Lung microvascular endothelial cell (primary cell): ENCODE results near the gene RGS14. TPM values are rescaled to one million over a fixed set of nuclear protein-coding genes. Genes with fewer than 3 reads are reported as not detected.
"Not testable (repeated sequence)": the region's sequence is repeated elsewhere in the genome, so short reads cannot be mapped to it uniquely, and the experiment has no call there.

Experiments
- DNase-seq, 2 donors: peaks; one replicate each; pipeline versions ENCODE4 v3.0.0 to v3.0.0-alpha.2; 2010; ENCODE audit warnings: low read depth in 2 of 2
- total RNA-seq: library from RNA; depleted of rRNA; stranded (reverse); fragments of >200 nt; gene quantifications from 2 replicates; pipeline ENCODE4 v1.2.1, GENCODE V29; 2014

The RGS14 gene
- total RNA-seq, 1 donor from 2014 or later, result 2.8 TPM

GRCh38 chr5:177364159-177364962, 6.6 kb downstream of the RGS14 start:
- DNase-seq, result no peak

GRCh38 chr5:177365845-177366527, 8.3 kb downstream of the RGS14 start:
- no peak for DNase-seq

- DNase-seq, result peak; percentile 72 to 78
These were observed 9.0 kb downstream of the RGS14 start for GRCh38 chr5:177366528-177367322.

GRCh38 chr5:177367323-177367848, 9.7 kb downstream of the RGS14 start:
- DNase-seq, result no peak

- no peak for DNase-seq
These were observed 10.5 kb downstream of the RGS14 start for GRCh38 chr5:177367981-177368868.

GRCh38 chr5:177368869-177369644, 11.3 kb downstream of the RGS14 start:
- peak in 1 of 2 donors; percentile 33 for DNase-seq

- DNase-seq, result no peak
These were observed 12.1 kb downstream of the RGS14 start for GRCh38 chr5:177369645-177370440.

- peak; percentile 90 to 91 for DNase-seq
These were observed 12.9 kb downstream of the RGS14 start for GRCh38 chr5:177370488-177371119.

- DNase-seq, result no peak
These were observed 13.7 kb downstream of the RGS14 start for GRCh38 chr5:177371120-177372033.

- DNase-seq, result peak in 1 of 2 donors; percentile 36
These were observed 14.5 kb downstream of the RGS14 start for GRCh38 chr5:177372034-177372896.

GRCh38 chr5:177372910-177373309, 15.2 kb downstream of the RGS14 start:
- no peak for DNase-seq

GRCh38 chr5:177373806-177374205, 16.1 kb downstream of the RGS14 start:
- DNase-seq, result no peak

- no peak for DNase-seq
These were observed 16.5 kb downstream of the RGS14 start for GRCh38 chr5:177374211-177374610.

- DNase-seq, result not testable (repeated sequence)
These were observed 17.8 kb downstream of the RGS14 start for GRCh38 chr5:177375516-177375915.

GRCh38 chr5:177376107-177376506, 18.4 kb downstream of the RGS14 start:
- DNase-seq, result no peak
